IPS-18a (cell line): Measurements from ENCODE around the gene KRTAP10-2.
"Not testable (repeated sequence)": the region's sequence is repeated elsewhere in the genome, so short reads cannot be mapped to it uniquely, and the experiment has no call there.

ENCODE experiments used
- H3K27ac ChIP-seq: one replicate; pipeline ENCODE4 v1.5.1; 2013; ENCODE audit warnings: low read length
- H3K27me3 ChIP-seq: one replicate; pipeline ENCODE4 v1.6.1; 2013; ENCODE audit warnings: mild to moderate bottlenecking, low read length; ENCODE audit not compliant: control insufficient read depth, insufficient read depth
- H3K36me3 ChIP-seq: one replicate; pipeline ENCODE4 v1.6.1; 2013; ENCODE audit warnings: low read depth, low read length; ENCODE audit not compliant: control insufficient read depth
- H3K4me1 ChIP-seq: one replicate; pipeline ENCODE4 v1.6.1; 2013; ENCODE audit warnings: low read depth, low read length; ENCODE audit not compliant: control insufficient read depth
- H3K4me3 ChIP-seq: one replicate; pipeline ENCODE4 v1.5.1; 2013; ENCODE audit warnings: low read length
- H3K9ac ChIP-seq: one replicate; pipeline ENCODE4 v1.6.1; 2013; ENCODE audit warnings: mild to moderate bottlenecking, low read length, moderate library complexity
- H3K9me3 ChIP-seq: one replicate; pipeline ENCODE4 v1.6.1; 2013; ENCODE audit warnings: low read depth, low read length; ENCODE audit not compliant: control insufficient read depth

Gene KRTAP10-2

DNA sequence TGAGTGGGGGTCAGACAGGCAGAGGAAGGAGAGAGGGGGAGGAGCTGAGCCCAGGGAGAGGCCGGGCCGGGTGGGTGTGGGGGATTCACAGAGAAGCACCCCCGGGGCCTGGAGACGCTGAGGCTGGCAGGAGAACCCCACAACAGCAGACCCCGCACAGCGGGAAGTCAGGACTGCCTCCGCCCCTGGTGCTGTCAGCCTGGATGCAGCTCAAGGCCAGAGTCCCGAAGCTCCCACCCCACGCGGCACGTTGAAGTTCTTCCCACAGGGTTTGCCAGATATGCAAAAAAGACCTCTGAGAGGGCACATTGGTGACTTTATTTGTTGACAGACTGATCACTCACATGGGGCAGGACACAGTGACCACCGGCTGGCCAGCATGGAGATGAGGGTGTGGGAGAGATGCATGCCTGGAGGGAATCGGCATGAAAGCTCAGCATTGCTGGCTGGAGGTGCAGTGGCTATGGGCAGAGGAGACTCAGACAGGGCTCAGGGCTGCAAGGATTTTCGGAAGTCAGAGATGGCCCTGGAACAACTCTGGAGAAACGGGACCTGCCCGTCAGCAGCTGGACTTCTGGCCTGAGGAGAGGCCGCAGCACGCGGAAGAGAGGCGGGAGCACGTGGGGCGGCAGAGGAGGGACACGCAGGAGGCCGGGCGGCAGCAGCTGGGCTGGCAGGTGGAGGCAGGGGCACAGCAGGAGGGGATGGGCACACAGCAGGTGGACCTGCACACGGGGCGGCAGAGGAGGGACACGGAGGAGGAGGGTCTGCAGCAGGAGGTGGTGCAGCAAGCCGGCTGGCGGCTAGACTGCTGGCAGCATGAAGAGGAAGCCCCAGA, 6.4 kb upstream of the KRTAP10-2 start:
- Histone ChIP-seq H3K4me1 (peaks cover 4% of the 10 kb centered on the region), H3K27me3 (no peaks in the 10 kb centered on the region), H3K36me3 (no peaks in the 10 kb centered on the region), H3K9ac (no peak overlapping the region), H3K9me3 (no peaks in the 10 kb centered on the region), H3K4me3 (no peak overlapping the region), H3K27ac (no peak overlapping the region)

DNA sequence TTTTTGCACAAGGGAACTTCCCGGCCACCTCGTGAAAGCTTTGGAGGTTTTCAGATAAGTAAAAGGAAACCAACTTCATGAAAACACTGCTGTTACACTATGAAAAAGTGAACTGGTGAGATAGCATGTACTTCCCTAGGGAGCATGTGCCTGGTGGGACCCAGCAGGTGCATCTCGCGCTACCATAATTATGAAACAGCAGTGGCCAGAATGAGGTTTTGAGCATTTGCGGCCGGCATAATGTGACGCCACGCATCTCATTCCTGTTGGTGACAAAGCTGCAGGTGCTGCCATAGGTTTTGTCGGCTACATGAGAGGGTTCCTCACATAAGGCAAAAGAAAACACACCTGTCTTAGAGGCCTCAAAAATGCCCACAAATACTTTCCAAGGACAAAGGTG, 5.6 kb upstream of the KRTAP10-2 start:
- H3K9ac ChIP-seq = no peak overlapping the region
- H3K27me3 ChIP-seq = no peaks in the 10 kb centered on the region
- H3K9me3 ChIP-seq = no peaks in the 10 kb centered on the region
- H3K36me3 ChIP-seq = no peaks in the 10 kb centered on the region
- H3K4me1 ChIP-seq = peaks cover 10% of the 10 kb centered on the region
- H3K4me3 ChIP-seq = no peak overlapping the region
- no peak overlapping the region for H3K27ac ChIP-seq

DNA sequence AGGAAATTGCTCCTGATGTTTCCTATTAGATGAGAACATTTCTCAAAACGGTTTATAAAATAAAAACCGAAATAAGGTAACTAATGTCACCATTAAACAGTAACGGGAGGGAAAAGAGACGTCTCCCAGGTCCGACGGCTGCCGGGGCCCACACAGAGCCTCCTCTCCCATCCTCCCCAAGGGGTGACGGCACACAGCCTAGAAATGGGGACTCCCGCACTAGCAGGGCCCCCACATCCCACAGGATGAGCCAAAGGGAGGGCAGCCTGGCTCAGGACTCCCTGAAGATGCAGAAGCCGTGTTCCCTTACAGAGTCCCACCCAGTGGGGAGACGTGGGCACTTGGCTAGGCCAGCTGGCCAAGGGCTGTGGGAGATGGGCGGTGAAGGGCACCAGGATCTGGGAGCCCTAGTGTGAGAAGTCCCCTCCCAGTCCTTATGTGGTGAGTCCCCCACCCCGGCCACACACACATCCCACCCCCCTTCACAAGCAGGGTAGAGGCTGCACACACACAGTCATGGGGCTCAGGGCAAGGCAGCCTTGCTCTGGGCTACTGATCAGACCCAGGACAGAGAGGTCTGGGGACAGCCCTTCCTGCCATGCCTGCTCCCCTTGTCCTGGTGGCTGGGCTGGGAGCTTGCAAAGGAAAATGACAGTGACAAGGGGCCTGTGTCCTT, 4.0 kb upstream of the KRTAP10-2 start:
- H3K27ac ChIP-seq = no peak overlapping the region
- H3K27me3 ChIP-seq = no peaks in the 10 kb centered on the region
- H3K9ac ChIP-seq = no peak overlapping the region
- no peaks in the 10 kb centered on the region for H3K36me3 ChIP-seq
- peaks cover 10% of the 10 kb centered on the region for H3K4me1 ChIP-seq
- no peaks in the 10 kb centered on the region for H3K9me3 ChIP-seq
- no peak overlapping the region for H3K4me3 ChIP-seq

DNA sequence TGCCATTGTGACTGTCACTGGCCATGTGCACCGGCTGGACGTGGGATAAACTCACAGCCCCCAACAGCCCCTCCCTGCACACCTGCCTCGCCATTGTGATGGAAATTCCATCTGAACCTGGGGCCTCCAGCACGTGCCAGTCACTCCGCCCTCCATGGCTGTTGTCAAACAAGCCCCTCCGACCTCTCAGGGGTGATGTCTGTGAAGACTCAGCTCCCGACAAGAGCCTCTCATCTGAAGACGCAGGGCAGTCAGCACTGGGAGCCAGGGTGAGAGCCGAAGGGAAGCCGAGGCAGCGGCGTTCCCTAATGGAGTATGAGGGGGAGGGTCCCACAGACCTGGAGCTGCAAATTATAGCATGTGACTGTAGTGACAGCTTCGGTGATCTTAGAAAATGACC, 1.4 kb upstream of the KRTAP10-2 start:
- Histone ChIP-seq H3K9ac (no peak overlapping the region), H3K9me3 (no peaks in the 10 kb centered on the region), H3K36me3 (no peaks in the 10 kb centered on the region), H3K27ac (no peak overlapping the region), H3K4me3 (no peak overlapping the region), H3K4me1 (peaks cover 30% of the 10 kb centered on the region), H3K27me3 (no peaks in the 10 kb centered on the region)

DNA sequence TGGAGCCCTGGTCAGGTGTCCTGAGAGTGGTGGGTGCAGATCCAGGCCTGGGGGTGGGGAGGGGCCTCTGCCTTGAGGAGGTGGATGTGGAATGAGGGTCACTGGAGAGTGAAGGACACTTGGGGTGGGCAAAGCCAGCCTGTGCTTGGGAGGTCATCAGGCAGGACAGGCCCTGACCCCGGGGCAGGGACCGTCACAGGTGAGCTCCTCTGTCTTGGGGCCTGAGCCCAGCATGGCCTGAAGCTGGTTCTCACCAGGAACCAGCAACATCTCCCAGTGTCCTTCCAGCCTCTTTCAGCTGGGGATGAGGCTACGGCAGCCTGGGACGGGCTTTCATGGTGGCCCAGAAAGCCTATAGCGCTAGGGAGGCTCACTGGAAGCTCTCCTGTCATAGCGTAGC, 831 bp upstream of the KRTAP10-2 start:
- no peaks in the 10 kb centered on the region for H3K27me3 ChIP-seq

DNA sequence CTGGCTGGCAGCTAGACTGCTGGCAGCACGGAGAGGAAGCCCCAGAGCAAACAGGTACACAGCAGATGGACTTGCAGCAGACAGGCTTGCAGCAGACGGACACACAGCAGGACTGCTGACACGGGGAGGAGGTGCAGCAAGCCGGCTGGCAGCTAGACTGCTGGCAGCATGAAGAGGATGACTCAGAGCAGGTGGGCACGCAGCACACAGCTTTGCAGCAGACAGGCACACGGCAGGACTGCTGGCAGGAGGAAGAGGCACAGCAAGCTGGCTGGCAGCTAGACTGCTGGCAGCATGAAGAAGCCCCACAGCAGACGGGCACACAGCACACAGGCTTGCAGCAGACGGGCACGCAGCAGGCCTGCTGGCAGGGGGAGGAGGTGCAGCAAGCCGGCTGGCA, 498 bp downstream of the KRTAP10-2 start:
- Histone ChIP-seq H3K4me1 (peaks cover 33% of the 10 kb centered on the region), H3K4me3 (no peak overlapping the region), H3K27ac (no peak overlapping the region), H3K36me3 (no peaks in the 10 kb centered on the region), H3K9ac (no peak overlapping the region), H3K27me3 (no peaks in the 10 kb centered on the region), H3K9me3 (peaks cover 8% of the 10 kb centered on the region)

More for the DNA sequence above, 831 bp upstream of the KRTAP10-2 start:
- Histone ChIP-seq H3K9ac (no peak overlapping the region), H3K27ac (no peak overlapping the region), H3K4me1 (peaks cover 33% of the 10 kb centered on the region), H3K4me3 (no peak overlapping the region), H3K9me3 (peaks cover 3% of the 10 kb centered on the region), H3K36me3 (no peaks in the 10 kb centered on the region)

DNA sequence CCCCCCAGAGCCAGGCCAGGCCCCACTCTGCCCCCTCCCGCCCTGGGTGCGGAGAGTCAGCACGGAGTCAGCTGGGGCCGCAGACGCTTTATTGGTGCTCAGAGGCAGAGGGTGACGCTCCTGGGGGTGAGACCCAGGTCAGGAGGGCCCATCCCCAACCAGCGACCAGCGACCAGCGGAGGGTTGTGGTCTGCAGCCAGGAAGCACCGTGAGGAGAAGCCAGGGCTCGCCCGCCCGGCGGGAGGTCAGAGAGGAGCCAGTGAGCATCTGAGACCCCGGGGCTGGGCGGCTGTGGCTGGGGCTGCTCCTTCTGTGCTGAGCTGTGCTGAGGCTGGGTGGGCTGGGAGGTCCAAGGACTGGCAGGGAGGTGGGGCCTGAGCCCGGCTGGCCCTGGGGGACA, 1.0 kb downstream of the KRTAP10-2 start:
- H3K9ac ChIP-seq, H3K27ac ChIP-seq, H3K4me3 ChIP-seq, H3K27me3 ChIP-seq, H3K9me3 ChIP-seq, H3K36me3 ChIP-seq: not testable (repeated sequence)
- peaks cover 33% of the 10 kb centered on the region for H3K4me1 ChIP-seq

DNA sequence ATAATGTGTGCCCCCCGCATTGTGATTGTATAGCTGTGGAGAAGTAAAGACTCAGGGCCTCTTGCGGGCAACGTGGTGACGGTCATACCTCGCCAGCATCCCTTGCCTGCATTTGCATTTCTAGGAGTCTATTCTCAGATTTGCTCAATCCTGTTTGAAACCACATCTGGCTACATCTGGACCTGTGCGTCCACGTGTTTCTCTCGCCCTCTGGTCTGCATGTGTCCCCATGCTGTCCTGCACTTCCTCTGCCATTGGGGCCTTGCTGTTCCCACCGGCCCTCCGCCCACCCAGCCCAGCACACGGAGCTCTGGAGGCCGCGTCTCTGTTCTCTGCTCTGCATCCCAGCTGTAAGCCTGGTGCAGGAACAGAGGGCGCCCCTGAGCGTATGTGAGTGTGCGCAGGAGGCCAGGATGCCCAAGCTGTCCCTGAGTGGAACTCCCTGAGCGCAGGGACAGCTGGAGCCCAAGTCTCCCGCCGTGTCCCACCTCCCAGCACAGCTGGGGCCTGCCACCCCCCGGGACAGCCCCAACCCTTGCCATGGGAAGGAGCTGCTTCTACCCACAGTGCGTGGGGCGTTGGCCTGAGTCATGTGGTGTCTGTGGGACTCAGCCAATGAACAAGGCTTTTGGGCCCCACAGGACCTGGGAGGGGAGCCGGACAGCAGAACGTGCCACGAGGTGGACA, 1.6 kb downstream of the KRTAP10-2 start:
- Histone ChIP-seq H3K27ac (peak overlapping the region; percentile 85), H3K9ac (peak overlapping the region; percentile 50), H3K9me3 (peaks cover 8% of the 10 kb centered on the region), H3K4me3 (no peak overlapping the region), H3K4me1 (peaks cover 33% of the 10 kb centered on the region), H3K27me3 (no peaks in the 10 kb centered on the region), H3K36me3 (no peaks in the 10 kb centered on the region)

DNA sequence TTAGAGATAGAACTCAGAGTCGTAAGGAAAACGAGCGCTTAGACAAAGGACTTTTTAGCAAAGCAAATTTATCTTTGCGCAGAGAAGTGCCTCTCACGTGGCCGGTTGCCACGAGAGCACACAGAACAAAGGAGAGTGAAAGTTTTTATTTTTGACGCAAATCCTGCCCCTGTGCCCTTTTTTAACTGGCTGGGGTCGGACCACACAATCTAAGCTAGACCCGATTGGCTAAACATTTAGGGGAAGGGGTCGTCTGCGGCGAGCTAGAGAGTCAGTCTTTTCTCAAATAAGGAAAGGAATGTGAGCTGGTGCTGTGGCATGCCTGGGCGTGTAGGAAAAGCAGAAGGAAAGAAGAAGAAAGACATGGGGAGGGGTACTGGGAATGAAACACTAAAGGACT, 2.4 kb downstream of the KRTAP10-2 start:
- H3K4me3 ChIP-seq = peak overlapping the region; percentile 22
- peak overlapping the region; percentile 50 for H3K9ac ChIP-seq
- peaks cover 33% of the 10 kb centered on the region for H3K4me1 ChIP-seq
- peak overlapping the region; percentile 85 for H3K27ac ChIP-seq
- H3K27me3 ChIP-seq = no peaks in the 10 kb centered on the region
- peaks cover 8% of the 10 kb centered on the region for H3K9me3 ChIP-seq
- no peaks in the 10 kb centered on the region for H3K36me3 ChIP-seq

DNA sequence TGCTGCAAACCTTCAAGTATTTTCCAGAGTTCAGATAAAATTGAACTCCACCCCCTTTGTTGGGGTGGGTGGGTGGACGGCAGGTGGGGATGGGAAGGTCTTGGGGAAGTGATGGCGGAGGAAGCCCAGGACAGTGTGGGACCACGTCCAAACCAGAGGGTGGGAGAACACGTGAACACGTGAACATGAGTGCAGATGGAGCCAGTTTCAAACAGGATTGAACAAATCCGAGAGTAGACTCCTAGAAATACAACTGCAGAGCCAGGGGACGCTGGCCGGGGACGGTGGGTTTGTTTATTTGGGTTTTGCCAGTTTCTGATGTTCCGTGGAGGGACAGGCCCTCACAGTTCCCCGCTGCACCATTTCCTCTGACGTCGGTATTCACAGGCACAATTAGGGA, 2.9 kb downstream of the KRTAP10-2 start:
- H3K9me3 ChIP-seq = peaks cover 8% of the 10 kb centered on the region
- H3K4me3 ChIP-seq = peak overlapping the region; percentile 22
- H3K9ac ChIP-seq = peak overlapping the region; percentile 50
- H3K27me3 ChIP-seq = no peaks in the 10 kb centered on the region
- H3K27ac ChIP-seq = peak overlapping the region; percentile 85
- H3K4me1 ChIP-seq = peaks cover 33% of the 10 kb centered on the region
- H3K36me3 ChIP-seq = no peaks in the 10 kb centered on the region

DNA sequence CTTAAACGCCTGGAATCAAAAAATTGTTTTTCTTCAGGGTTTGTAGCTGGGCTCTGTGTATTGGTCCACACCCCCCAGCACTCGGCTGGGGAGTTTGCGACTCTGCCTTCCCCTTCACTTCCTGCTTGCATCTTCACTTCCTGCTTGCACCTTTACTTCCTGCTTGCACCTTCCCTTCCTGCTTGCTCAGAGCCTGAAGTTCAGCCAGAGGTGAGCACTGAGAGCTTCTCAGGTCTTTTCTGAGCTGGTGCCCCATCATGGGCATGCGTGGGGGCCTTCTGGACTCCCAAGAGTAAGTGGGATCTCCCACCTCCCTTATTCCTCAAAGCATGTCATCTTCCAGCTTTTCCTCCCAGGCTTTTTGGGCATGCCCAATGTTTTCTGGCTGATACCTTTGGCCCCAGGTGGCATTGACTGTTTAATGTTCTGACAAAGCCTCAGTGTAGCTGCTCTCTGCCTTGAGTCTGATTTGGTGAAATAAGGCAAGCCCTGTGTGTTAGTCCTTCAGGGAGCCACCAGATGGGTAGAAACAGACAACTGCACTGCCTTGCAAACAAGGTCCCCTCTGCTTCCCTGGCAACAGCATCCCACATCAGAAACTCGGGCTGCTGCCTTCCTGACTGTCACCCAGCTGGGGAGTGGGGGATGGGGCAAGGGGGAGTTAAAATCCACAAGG, 3.5 kb downstream of the KRTAP10-2 start:
- H3K27me3 ChIP-seq = no peaks in the 10 kb centered on the region
- H3K9me3 ChIP-seq = peaks cover 8% of the 10 kb centered on the region
- no peak overlapping the region for H3K27ac ChIP-seq
- no peak overlapping the region for H3K4me3 ChIP-seq
- no peaks in the 10 kb centered on the region for H3K36me3 ChIP-seq
- H3K4me1 ChIP-seq = peaks cover 30% of the 10 kb centered on the region
- H3K9ac ChIP-seq = no peak overlapping the region
